IMR-90 (cell line): ENCODE data around the gene SLC7A6. TPM values are rescaled to one million over a fixed set of nuclear protein-coding genes. Genes with fewer than 3 reads are reported as not detected.

Source experiments
- ATAC-seq: fragments of 200-7000 bp; cut with Tn5 transposase; 2 replicates; pipeline ENCODE4 v1.9.1; 2020; ENCODE audit warnings: low read depth, mild to moderate bottlenecking, moderate library complexity
- BruUV-seq: library from RNA; stranded (reverse); fragments of 400-500 nt; replicated peaks from 2 replicates; lab custom pipeline; 2021; lab: Mats Ljungman, UMichigan
- CTCF ChIA-PET: fragments of 300-600 bp; formaldehyde crosslinking; extraction: SDS; loops from one replicate; lab custom pipeline; 2021; ENCODE audit warnings: antibody characterized with exemption; lab: Yijun Ruan, JAX
- POLR2A ChIA-PET: fragments of 300-600 bp; sonication (Branson Sonifier 250); formaldehyde crosslinking; loops from one replicate; lab custom pipeline; 2022; ENCODE audit warnings: antibody characterized with exemption; ENCODE audit not compliant: unreplicated experiment; lab: Charles Lee
- DNase-seq: peaks from one replicate; pipeline ENCODE4 v3.0.0; 2013
- H2AFZ ChIP-seq: replicated peaks from 2 replicates; pipeline ENCODE3; 2013; ENCODE audit warnings: low read length, mild to moderate bottlenecking; ENCODE audit not compliant: poor library complexity
- H2AK5ac ChIP-seq: 2 replicates; pipeline ENCODE4 v1.6.1; 2013; ENCODE audit warnings: low read depth, low read length, inconsistent platforms
- H2AK9ac ChIP-seq: replicated peaks from 2 replicates; pipeline ENCODE3; 2013; ENCODE audit warnings: mild to moderate bottlenecking, low read depth, low read length, moderate library complexity; ENCODE audit not compliant: poor library complexity
- H2BK120ac ChIP-seq: 2 replicates; pipeline ENCODE4 v1.6.1; 2013; ENCODE audit warnings: low read depth, low read length, inconsistent platforms
- H2BK15ac ChIP-seq: 3 replicates; pipeline ENCODE4 v1.6.1; 2013; ENCODE audit warnings: low read depth, low read length, inconsistent platforms
- H2BK20ac ChIP-seq: 2 replicates; pipeline ENCODE4 v1.6.1; 2013; ENCODE audit warnings: low read depth, mild to moderate bottlenecking, inconsistent platforms, low read length, moderate library complexity
- H2BK5ac ChIP-seq: 2 replicates; pipeline ENCODE4 v1.6.1; 2013; ENCODE audit warnings: mild to moderate bottlenecking, low read depth, low read length, inconsistent platforms; ENCODE audit not compliant: poor library complexity, severe bottlenecking
- H3K14ac ChIP-seq: replicated peaks from 2 replicates; pipeline ENCODE4 v1.6.1; 2013; ENCODE audit warnings: low read depth, low read length, inconsistent platforms
- H3K18ac ChIP-seq: 2 replicates; pipeline ENCODE4 v1.6.1; 2013; ENCODE audit warnings: low read depth, low read length, control low read depth
- H3K23ac ChIP-seq: 2 replicates; pipeline ENCODE4 v1.6.1; 2013; ENCODE audit warnings: low read depth, low read length, inconsistent platforms
- H3K27ac ChIP-seq: 2 replicates; pipeline ENCODE4 v1.5.1; 2013; ENCODE audit warnings: mild to moderate bottlenecking, control low read depth, low read length; ENCODE audit not compliant: insufficient read depth
- H3K27me3 ChIP-seq: 2 replicates; pipeline ENCODE4 v1.6.1; 2013; ENCODE audit warnings: low read length; ENCODE audit not compliant: control insufficient read depth, insufficient read depth
- H3K36me3 ChIP-seq: 2 replicates; pipeline ENCODE4 v1.6.1; 2013; ENCODE audit warnings: low read length, mixed read lengths; ENCODE audit not compliant: control insufficient read depth, insufficient read depth
- H3K4ac ChIP-seq: 2 replicates; pipeline ENCODE4 v1.6.1; 2013; ENCODE audit warnings: low read depth, low read length, inconsistent platforms
- H3K4me1 ChIP-seq: 2 replicates; pipeline ENCODE4 v1.6.1; 2013; ENCODE audit warnings: low read length, mixed read lengths; ENCODE audit not compliant: control insufficient read depth, insufficient read depth
- H3K4me2 ChIP-seq: 2 replicates; pipeline ENCODE4 v1.6.1; 2013; ENCODE audit warnings: low read depth, mild to moderate bottlenecking, control low read depth, low read length, moderate library complexity
- H3K4me3 ChIP-seq: 2 replicates; pipeline ENCODE4 v1.5.1; 2013; ENCODE audit warnings: low read depth, mild to moderate bottlenecking, control low read depth, low read length, moderate library complexity; ENCODE audit not compliant: insufficient read depth
- H3K56ac ChIP-seq: 2 replicates; pipeline ENCODE4 v1.6.1; 2013; ENCODE audit warnings: low read length, inconsistent platforms; ENCODE audit not compliant: insufficient read depth; ENCODE audit errors: extremely low read depth
- H3K79me1 ChIP-seq, 2 experiments: 2 replicates each; pipeline ENCODE4 v1.6.1; 2013; ENCODE audit warnings: low read length in 2 of 2, inconsistent platforms in 1 of 2, low read depth in 1 of 2
- H3K9ac ChIP-seq: 2 replicates; pipeline ENCODE4 v1.6.1; 2013; ENCODE audit warnings: low read depth, low read length, control low read depth
- H3K9me1 ChIP-seq: 2 replicates; pipeline ENCODE4 v1.6.1; 2013; ENCODE audit warnings: low read length, inconsistent platforms; ENCODE audit not compliant: insufficient read depth
- H3K9me3 ChIP-seq: 2 replicates; pipeline ENCODE4 v1.6.1; 2013; ENCODE audit warnings: low read length; ENCODE audit not compliant: control insufficient read depth, insufficient read depth
- H4K20me1 ChIP-seq: 2 replicates; pipeline ENCODE4 v1.6.1; 2013; ENCODE audit warnings: low read length, inconsistent platforms; ENCODE audit not compliant: insufficient read depth
- H4K5ac ChIP-seq: 2 replicates; pipeline ENCODE4 v1.6.1; 2013; ENCODE audit warnings: mild to moderate bottlenecking, low read depth, low read length, control low read depth
- H4K8ac ChIP-seq, 2 experiments: 2 replicates each; pipeline ENCODE4 v1.6.1; 2013; ENCODE audit warnings: low read depth in 2 of 2, low read length in 2 of 2, control low read depth in 1 of 2, inconsistent platforms in 1 of 2
- H4K91ac ChIP-seq: 2 replicates; pipeline ENCODE4 v1.6.1; 2013; ENCODE audit warnings: low read depth, low read length, inconsistent platforms; ENCODE audit not compliant: insufficient read depth
- BHLHE40 ChIP-seq: fragments of 150-350 bp; IDR thresholded peaks from 2 replicates; pipeline ENCODE4 v1.6.1; 2016; ENCODE audit warnings: mild to moderate bottlenecking, low read depth, low read length
- CEBPB ChIP-seq: IDR thresholded peaks from 2 replicates; pipeline ENCODE4 v1.6.1; 2012; ENCODE audit warnings: low read depth, low read length, improper control_type of control experiment
- CHD1 ChIP-seq: IDR thresholded peaks from 2 replicates; pipeline ENCODE4 v1.6.1; 2012; ENCODE audit warnings: low read depth, low read length, improper control_type of control experiment
- CTCF ChIP-seq: conservative IDR thresholded peaks from 2 replicates; pipeline ENCODE4 v1.5.1; 2012; ENCODE audit warnings: mild to moderate bottlenecking, low read depth, low read length, improper control_type of control experiment
- FOS ChIP-seq: fragments of 150-350 bp; IDR thresholded peaks from 2 replicates; pipeline ENCODE4 v1.6.1; 2016; ENCODE audit warnings: low read depth, low read length
- MAFK ChIP-seq: IDR thresholded peaks from 2 replicates; pipeline ENCODE4 v1.6.1; 2012; ENCODE audit warnings: low read depth, low read length, improper control_type of control experiment
- MAZ ChIP-seq: IDR thresholded peaks from 2 replicates; pipeline ENCODE4 v1.6.1; 2012; ENCODE audit warnings: low read depth, mild to moderate bottlenecking, low read length, improper control_type of control experiment, moderate library complexity, borderline replicate concordance
- MXI1 ChIP-seq: IDR thresholded peaks from 2 replicates; pipeline ENCODE4 v1.6.1; 2012; ENCODE audit warnings: low read depth, mild to moderate bottlenecking, low read length, moderate library complexity, borderline replicate concordance
- NFE2L2 ChIP-seq: fragments of 150-350 bp; IDR thresholded peaks from 2 replicates; pipeline ENCODE4 v1.6.1; 2016; ENCODE audit warnings: low read depth, mild to moderate bottlenecking, low read length
- POLR2A ChIP-seq: IDR thresholded peaks from 2 replicates; pipeline ENCODE4 v1.6.1; 2012; ENCODE audit warnings: mild to moderate bottlenecking, low read depth, low read length
- RAD21 ChIP-seq: IDR thresholded peaks from 2 replicates; pipeline ENCODE4 v1.6.1; 2012; ENCODE audit warnings: low read length, improper control_type of control experiment
- RCOR1 ChIP-seq: IDR thresholded peaks from 2 replicates; pipeline ENCODE4 v1.6.1; 2012; ENCODE audit warnings: mild to moderate bottlenecking, low read length, improper control_type of control experiment; ENCODE audit not compliant: insufficient replicate concordance
- RFX5 ChIP-seq: IDR thresholded peaks from 2 replicates; pipeline ENCODE4 v1.8.0; 2012; ENCODE audit warnings: low read depth, mild to moderate bottlenecking, low read length, moderate library complexity
- SMC3 ChIP-seq: fragments of 150-350 bp; IDR thresholded peaks from 2 replicates; pipeline ENCODE4 v1.6.1; 2016; ENCODE audit warnings: low read depth, mild to moderate bottlenecking, antibody characterized with exemption, low read length, moderate library complexity
- WGBS, 2 experiments: methylation state at CpG; one replicate each; pipeline versions ENCODE4 v1.1.5 to v1.1.7; 2013; ENCODE audit warnings: missing lambda C conversion rate in 2 of 2; ENCODE audit not compliant: insufficient read length in 1 of 2; ENCODE audit errors: extremely low coverage in 2 of 2; 5-methylcytosine and 5-hydroxymethylcytosine counted together
- dilution Hi-C: fragments of 300-500 bp; cut with HindIII; formaldehyde crosslinking; loops from one replicate; pipeline ENCODE4 v1.14.3; 2018; ENCODE audit warnings: low sequenced_read_pairs; ENCODE audit not compliant: unreplicated experiment
- in situ Hi-C: fragments of 300-500 bp; cut with MboI; formaldehyde crosslinking; loops from 3 replicates; pipeline ENCODE4 v1.14.3; 2019; ENCODE audit warnings: low sequenced_read_pairs, inconsistent platforms, mixed read lengths
- intact Hi-C: fragments of 100-400 bp; cut with micrococcal nuclease; formaldehyde crosslinking; loops from 2 replicates; pipeline ENCODE4 v1.10.0; 2022
- polyA plus RNA-seq, 3 experiments: library from polyadenylated mRNA; depleted of rRNA; stranded (reverse); fragments of >200 nt; gene quantifications; 2 replicates each; pipeline ENCODE4 v1.2.3, GENCODE V29; 2012; ENCODE audit warnings: low replicate concordance in 1 of 3
- total RNA-seq: library from RNA; depleted of rRNA; stranded (reverse); fragments of >200 nt; gene quantifications from 2 replicates; pipeline ENCODE4 v1.2.3, GENCODE V29; 2012
- TF ChIP-seq, protein P1 (sequence below): fragments of 150-350 bp; IDR thresholded peaks from 2 replicates; pipeline ENCODE4 v1.6.1; 2016; ENCODE audit warnings: low read depth, mild to moderate bottlenecking, low read length, moderate library complexity, borderline replicate concordance
- TF ChIP-seq, protein P2 (sequence below): fragments of 150-350 bp; IDR thresholded peaks from 2 replicates; pipeline ENCODE4 v1.6.1; 2017; ENCODE audit warnings: mild to moderate bottlenecking, antibody characterized with exemption, low read length, low read depth

The SLC7A6 gene
- total and polyA plus RNA-seq, 2 of the 4 experiments (the other 2 are of a cell fraction): 29.4 to 36.1 TPM

GRCh38 chr16:68339214-68339613 is 74.9 kb downstream of the SLC7A6 start:
- H2BK20ac ChIP-seq: no peak overlapping the region
- no peak overlapping the region for H3K9ac ChIP-seq
- dilution Hi-C loops (no loop called here), intact Hi-C loops (no loop called here), in situ Hi-C loops (no loop called here)
- no peak overlapping the region for H4K8ac ChIP-seq
- no peak overlapping the region for H2AK5ac ChIP-seq
- H3K4ac ChIP-seq: no peak overlapping the region
- H3K9me3 ChIP-seq: no peaks in the 10 kb centered on the region
- H3K36me3 ChIP-seq: peaks cover 51% of the 10 kb centered on the region
- H4K5ac ChIP-seq: no peak overlapping the region
- H2BK15ac ChIP-seq: no peak overlapping the region
- H2BK5ac ChIP-seq: no peak overlapping the region
- H3K18ac ChIP-seq: no peak overlapping the region
- TF ChIP-seq CEBPB (no peak), MXI1 (no peak), MAFK (no peak), NFE2L2 (no peak), RCOR1 (no peak), CHD1 (no peak), FOS (no peak), MAZ (no peak), POLR2A (no peak), SMC3 (no peak), RAD21 (no peak), BHLHE40 (no peak), CTCF (no peak), RFX5 (no peak)
- TF ChIP-seq, protein P1, sequence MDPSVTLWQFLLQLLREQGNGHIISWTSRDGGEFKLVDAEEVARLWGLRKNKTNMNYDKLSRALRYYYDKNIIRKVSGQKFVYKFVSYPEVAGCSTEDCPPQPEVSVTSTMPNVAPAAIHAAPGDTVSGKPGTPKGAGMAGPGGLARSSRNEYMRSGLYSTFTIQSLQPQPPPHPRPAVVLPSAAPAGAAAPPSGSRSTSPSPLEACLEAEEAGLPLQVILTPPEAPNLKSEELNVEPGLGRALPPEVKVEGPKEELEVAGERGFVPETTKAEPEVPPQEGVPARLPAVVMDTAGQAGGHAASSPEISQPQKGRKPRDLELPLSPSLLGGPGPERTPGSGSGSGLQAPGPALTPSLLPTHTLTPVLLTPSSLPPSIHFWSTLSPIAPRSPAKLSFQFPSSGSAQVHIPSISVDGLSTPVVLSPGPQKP: no peak
- TF ChIP-seq, protein P2, sequence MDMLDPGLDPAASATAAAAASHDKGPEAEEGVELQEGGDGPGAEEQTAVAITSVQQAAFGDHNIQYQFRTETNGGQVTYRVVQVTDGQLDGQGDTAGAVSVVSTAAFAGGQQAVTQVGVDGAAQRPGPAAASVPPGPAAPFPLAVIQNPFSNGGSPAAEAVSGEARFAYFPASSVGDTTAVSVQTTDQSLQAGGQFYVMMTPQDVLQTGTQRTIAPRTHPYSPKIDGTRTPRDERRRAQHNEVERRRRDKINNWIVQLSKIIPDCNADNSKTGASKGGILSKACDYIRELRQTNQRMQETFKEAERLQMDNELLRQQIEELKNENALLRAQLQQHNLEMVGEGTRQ: no peak
- H2AK9ac ChIP-seq: no peak overlapping the region
- 0 out of 2 replicates have a peak, but pooled peaks cover under 1% of the 10 kb centered on the region for H3K4me1 ChIP-seq
- H2BK120ac ChIP-seq: no peak overlapping the region
- no peak for ATAC-seq
- no peak overlapping the region for H3K27ac ChIP-seq
- no peak overlapping the region for H2AFZ ChIP-seq
- POLR2A ChIA-PET: no interaction called here
- peaks cover 0 to 6% of the 10 kb centered on the region in 2 experiments; a peak in 2 of 4 replicates for H3K79me1 ChIP-seq
- H3K4me3 ChIP-seq: no peak overlapping the region
- H3K56ac ChIP-seq: no peak overlapping the region
- 84% methylated on average over 9 of the region's 13 CpGs; no CpG with 5 or more reads in 1 of the 2 experiments for WGBS, 2 experiments
- H3K27me3 ChIP-seq: no peaks in the 10 kb centered on the region
- DNase-seq: no peak
- CTCF ChIA-PET: interaction anchor here (0.7 to 1.1 kb wide), 2 partner anchors 28 to 77 kb away, joined by 3 read pairs; partner anchors contain the start of genes PRMT7 and SLC7A6OS
- no peaks in the 10 kb centered on the region for H4K20me1 ChIP-seq
- H3K14ac ChIP-seq: no peak overlapping the region
- H3K4me2 ChIP-seq: no peak overlapping the region
- no peak overlapping the region for H3K23ac ChIP-seq
- no TSS peak for BruUV-seq
- H3K9me1 ChIP-seq: peaks cover 3% of the 10 kb centered on the region
- no peak overlapping the region for H4K91ac ChIP-seq
